Stomach smooth muscle (tissue), 2 donors: ENCODE measurements around the gene HABP2.

ENCODE experiments used
- H3K27ac ChIP-seq: one replicate; pipeline ENCODE4 v1.7.0; 2013; ENCODE audit warnings: mild to moderate bottlenecking, low read length, inconsistent platforms
- H3K27me3 ChIP-seq, 2 donors: one replicate each; pipeline ENCODE4 v1.7.0; 2013; ENCODE audit warnings: low read length in 2 of 2; ENCODE audit not compliant: insufficient read depth in 2 of 2, control insufficient read depth in 1 of 2
- H3K36me3 ChIP-seq, 2 donors: one replicate each; pipeline ENCODE4 v1.7.0; 2013; ENCODE audit warnings: low read length in 2 of 2; ENCODE audit not compliant: control insufficient read depth in 2 of 2, insufficient read depth in 2 of 2
- H3K4me1 ChIP-seq: one replicate; pipeline ENCODE4 v1.7.0; 2013; ENCODE audit warnings: low read length; ENCODE audit not compliant: control insufficient read depth, insufficient read depth
- H3K4me3 ChIP-seq, 2 donors: one replicate each; pipeline ENCODE4 v1.7.0; 2013; ENCODE audit warnings: low read length in 2 of 2
- H3K9ac ChIP-seq, 2 donors: one replicate each; pipeline ENCODE4 v1.7.0; 2013; ENCODE audit warnings: low read length in 2 of 2, mild to moderate bottlenecking in 1 of 2
- H3K9me3 ChIP-seq, 2 donors: one replicate each; pipeline ENCODE4 v1.7.0; 2013; ENCODE audit warnings: low read length in 2 of 2; ENCODE audit not compliant: control insufficient read depth in 2 of 2
- donor health status: healthy.
- donor health status: Pancreatic carcinoma.

HABP2 gene

DNA sequence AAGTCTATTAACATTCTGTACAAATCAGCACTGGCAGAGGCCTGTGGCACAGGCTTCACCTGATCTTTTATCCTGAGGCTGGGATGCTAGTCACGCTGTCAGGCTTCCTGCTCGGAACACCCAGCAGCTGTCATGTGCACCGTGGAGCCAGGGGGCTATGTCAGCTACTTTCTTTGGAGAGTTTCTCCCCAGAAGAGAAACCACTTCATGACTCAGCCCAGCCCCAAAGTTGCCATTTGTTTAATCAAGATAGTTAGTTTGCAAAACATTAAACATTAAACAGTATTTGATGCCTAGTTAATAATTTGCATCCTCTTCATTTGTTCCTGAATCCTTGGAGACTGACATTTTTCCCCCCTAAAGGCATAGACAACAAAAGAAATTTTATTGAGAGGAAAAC, at the start of gene HABP2:
TSS of gene HABP2 (plus strand) at position 353 of the 400 bp plus-strand sequence. CDS start 69 bp downstream, outside the sequence.
- Histone ChIP-seq H3K9ac (no peak within 1 kb of the TSS), H3K9me3 (no peaks in the 10 kb centered on the region), H3K27me3 (peaks cover 3 to 9% of the 10 kb centered on the region in 2 donors), H3K4me3 (no peak within 1 kb of the TSS), H3K36me3 (no peaks in the 10 kb centered on the region), H3K4me1 (no peaks in the 10 kb centered on the region), H3K27ac (no peak within 1 kb of the TSS)

- Histone ChIP-seq H3K27ac (no peak overlapping the region), H3K9me3 (peaks cover 0 to 4% of the 10 kb centered on the region in 2 donors), H3K36me3 (no peaks in the 10 kb centered on the region), H3K9ac (no peak overlapping the region), H3K4me1 (no peaks in the 10 kb centered on the region), H3K27me3 (no peaks in the 10 kb centered on the region), H3K4me3 (no peak overlapping the region)
Measured at GRCh38 chr10:113503930-113504329, 48.9 kb upstream of the HABP2 start.

GRCh38 chr10:113504423-113504822, 48.4 kb upstream of the HABP2 start:
- Histone ChIP-seq H3K9ac (no peak overlapping the region), H3K27me3 (no peaks in the 10 kb centered on the region)

GRCh38 chr10:113506476-113506875, 46.4 kb upstream of the HABP2 start:
- H3K36me3 ChIP-seq: no peaks in the 10 kb centered on the region
- no peak overlapping the region for H3K9ac ChIP-seq
- peaks cover 0 to 4% of the 10 kb centered on the region in 2 donors for H3K9me3 ChIP-seq
- no peaks in the 10 kb centered on the region for H3K4me1 ChIP-seq
- no peaks in the 10 kb centered on the region for H3K27me3 ChIP-seq
- no peak overlapping the region for H3K27ac ChIP-seq
- H3K4me3 ChIP-seq: no peak overlapping the region

More at GRCh38 chr10:113504423-113504822, 48.4 kb upstream of the HABP2 start:
- peaks cover 0 to 4% of the 10 kb centered on the region in 2 donors for H3K9me3 ChIP-seq
- H3K27ac ChIP-seq: no peak overlapping the region
- H3K36me3 ChIP-seq: no peaks in the 10 kb centered on the region
- no peak overlapping the region for H3K4me3 ChIP-seq
- H3K4me1 ChIP-seq: no peaks in the 10 kb centered on the region

DNA sequence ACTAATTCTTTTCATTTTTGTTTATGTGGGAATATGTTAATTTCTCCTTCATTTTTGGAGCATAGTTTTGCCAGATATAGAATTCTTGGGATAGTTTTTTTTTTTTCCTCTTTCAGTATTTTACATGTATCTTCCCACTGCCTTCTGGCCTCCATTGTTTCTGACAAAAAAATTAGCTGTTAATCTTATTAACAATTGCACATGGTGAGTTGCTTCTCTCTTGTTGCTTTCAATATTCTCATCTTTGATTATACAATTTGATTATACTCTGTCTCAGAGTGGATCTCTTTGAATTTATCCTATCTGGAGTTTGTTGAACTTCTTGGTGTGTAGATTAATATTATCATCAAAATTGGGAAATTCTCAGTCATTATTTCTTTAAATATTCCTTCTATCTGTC, 41.4 kb upstream of the HABP2 start:
- Histone ChIP-seq H3K4me3 (no peak overlapping the region), H3K9me3 (peaks cover 2 to 3% of the 10 kb centered on the region in 2 donors), H3K9ac (no peak overlapping the region), H3K4me1 (no peaks in the 10 kb centered on the region), H3K36me3 (no peaks in the 10 kb centered on the region), H3K27ac (no peak overlapping the region), H3K27me3 (no peaks in the 10 kb centered on the region)

GRCh38 chr10:113515161-113515560, 37.7 kb upstream of the HABP2 start:
- Histone ChIP-seq H3K4me1 (no peaks in the 10 kb centered on the region), H3K27ac (no peak overlapping the region)

DNA sequence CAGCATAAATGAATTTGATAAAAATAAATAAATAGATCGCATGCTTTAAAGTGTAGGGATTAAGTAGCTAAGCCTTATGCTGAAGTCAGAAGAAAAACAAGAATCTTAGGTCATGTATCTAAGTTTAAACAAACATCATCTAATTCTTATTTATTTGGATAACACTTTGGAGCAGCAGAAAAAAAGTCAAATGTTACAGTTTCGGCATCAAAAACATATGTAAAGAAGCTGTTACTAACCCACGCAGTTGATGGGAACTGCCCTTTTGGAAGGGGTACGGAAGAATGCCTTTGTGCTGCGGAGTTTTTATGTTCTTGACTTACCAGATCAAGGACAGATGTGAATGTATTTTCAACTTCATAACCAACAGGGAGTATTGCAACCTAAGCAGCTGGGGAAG, 37.3 kb upstream of the HABP2 start:
- no peaks in the 10 kb centered on the region for H3K4me1 ChIP-seq
- H3K4me3 ChIP-seq: no peak overlapping the region
- H3K9me3 ChIP-seq: peaks cover 2 to 3% of the 10 kb centered on the region in 2 donors
- no peak overlapping the region for H3K27ac ChIP-seq
- H3K27me3 ChIP-seq: no peaks in the 10 kb centered on the region
- no peaks in the 10 kb centered on the region for H3K36me3 ChIP-seq
- no peak overlapping the region for H3K9ac ChIP-seq

More at GRCh38 chr10:113515161-113515560, 37.7 kb upstream of the HABP2 start:
- Histone ChIP-seq H3K9me3 (peaks cover 2 to 3% of the 10 kb centered on the region in 2 donors), H3K27me3 (no peaks in the 10 kb centered on the region), H3K4me3 (no peak overlapping the region), H3K9ac (no peak overlapping the region), H3K36me3 (no peaks in the 10 kb centered on the region)

DNA sequence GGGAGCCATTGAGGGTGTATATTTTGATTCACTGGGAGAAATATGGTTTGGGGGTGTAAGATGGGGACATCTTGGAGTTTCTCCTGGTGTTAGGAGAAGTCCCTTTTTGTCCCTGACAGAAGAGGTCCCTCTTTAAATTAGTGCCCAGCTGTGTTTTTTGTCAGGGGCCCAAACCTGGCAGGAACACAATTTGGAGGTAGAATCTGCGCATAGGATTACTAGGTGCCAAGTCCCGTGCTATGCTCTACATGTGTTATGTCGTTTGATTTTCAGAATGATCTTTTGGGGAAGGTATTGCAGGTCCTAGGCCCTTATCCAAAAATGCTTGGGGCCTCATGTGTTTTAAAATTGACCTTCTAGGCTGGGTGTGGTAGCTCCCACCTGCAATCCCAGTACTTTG, 36.8 kb upstream of the HABP2 start:
- no peak overlapping the region for H3K9ac ChIP-seq
- peaks cover 2 to 3% of the 10 kb centered on the region in 2 donors for H3K9me3 ChIP-seq
- no peak overlapping the region for H3K27ac ChIP-seq
- H3K4me1 ChIP-seq: peaks cover 3% of the 10 kb centered on the region
- H3K36me3 ChIP-seq: no peaks in the 10 kb centered on the region
- no peaks in the 10 kb centered on the region for H3K27me3 ChIP-seq
- no peak overlapping the region for H3K4me3 ChIP-seq

DNA sequence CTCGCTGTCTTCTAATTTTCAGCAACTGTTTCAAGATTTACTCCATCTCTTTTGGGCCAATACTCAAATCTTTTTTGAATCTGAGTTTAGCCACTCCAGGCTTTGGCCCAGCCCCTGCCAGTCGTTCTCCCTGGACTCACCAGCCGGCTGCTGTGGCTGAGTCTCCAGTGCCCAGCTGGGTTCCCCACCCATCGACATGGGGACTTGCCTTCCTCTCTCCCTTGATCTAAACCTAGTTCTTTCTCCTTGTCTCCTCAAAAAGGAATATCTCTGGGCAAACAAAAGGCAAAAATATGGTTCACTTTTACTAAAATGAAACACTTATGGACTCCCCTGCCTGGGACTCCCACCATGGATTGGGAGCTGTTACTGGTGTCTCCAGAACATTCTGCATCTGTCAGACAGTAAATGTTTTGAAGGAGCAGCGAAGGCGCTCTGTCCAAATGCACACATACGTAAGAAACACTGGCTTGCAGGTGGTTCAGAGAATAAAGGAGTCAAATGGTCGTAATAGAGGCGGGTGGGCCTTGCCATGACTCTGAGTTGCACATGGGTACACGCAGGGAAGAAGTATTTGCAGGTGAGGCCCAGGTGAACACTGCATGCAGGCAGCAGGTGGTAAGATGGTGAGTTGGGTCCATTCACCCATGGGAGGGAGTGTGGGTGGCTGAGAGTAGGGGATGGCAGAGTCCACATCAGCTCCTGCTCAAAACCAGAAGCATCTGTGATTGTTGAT, 35.5 kb upstream of the HABP2 start:
- Histone ChIP-seq H3K9ac (no peak overlapping the region), H3K4me3 (no peak overlapping the region), H3K27me3 (no peaks in the 10 kb centered on the region), H3K36me3 (no peaks in the 10 kb centered on the region), H3K27ac (no peak overlapping the region), H3K9me3 (peaks cover 0 to 3% of the 10 kb centered on the region in 2 donors), H3K4me1 (peaks cover 3% of the 10 kb centered on the region)

- no peak overlapping the region for H3K27ac ChIP-seq
- H3K9me3 ChIP-seq: no peaks in the 10 kb centered on the region
- H3K36me3 ChIP-seq: no peaks in the 10 kb centered on the region
- no peak overlapping the region for H3K4me3 ChIP-seq
- peaks cover 0 to 2% of the 10 kb centered on the region in 2 donors for H3K27me3 ChIP-seq
- no peak overlapping the region for H3K9ac ChIP-seq
- peaks cover 3% of the 10 kb centered on the region for H3K4me1 ChIP-seq
Measured at GRCh38 chr10:113517901-113518260, 35.0 kb upstream of the HABP2 start.

DNA sequence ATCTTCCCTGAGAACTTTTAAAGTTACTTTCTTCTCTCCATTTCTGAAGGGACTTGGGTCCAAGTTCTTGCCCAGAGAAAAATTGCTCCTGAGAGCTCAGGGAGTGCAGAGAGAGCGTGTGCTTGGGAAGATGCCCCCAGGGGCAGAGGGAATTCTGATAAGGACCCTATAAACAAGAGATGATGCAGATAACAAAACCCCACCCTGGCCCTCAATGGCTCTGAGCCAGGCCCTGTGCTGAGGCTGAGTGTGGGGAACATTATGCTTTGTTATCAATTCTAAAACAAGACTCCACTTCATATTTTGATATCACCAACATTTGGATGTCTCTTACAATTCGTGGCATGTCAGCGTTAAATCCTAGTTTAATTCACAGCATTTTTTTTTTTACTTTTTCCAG, 34.4 kb upstream of the HABP2 start:
- H3K9me3 ChIP-seq: no peaks in the 10 kb centered on the region
- H3K4me1 ChIP-seq: peaks cover 3% of the 10 kb centered on the region
- no peak overlapping the region for H3K9ac ChIP-seq
- peaks cover 0 to 4% of the 10 kb centered on the region in 2 donors for H3K27me3 ChIP-seq
- no peak overlapping the region for H3K4me3 ChIP-seq
- H3K27ac ChIP-seq: no peak overlapping the region
- no peaks in the 10 kb centered on the region for H3K36me3 ChIP-seq
